Nephron (organoid): ENCODE measurements around the gene DYSF.
A peak's percentile ranks its signal among the peaks of the same experiment; 100 is the strongest.

ENCODE experiments used
- H3K27ac Mint-ChIP-seq, 3 experiments: 2 replicates each; pipeline ENCODE4 v1.8.0; 2020; ENCODE audit warnings: mixed read lengths in 3 of 3, mild to moderate bottlenecking in 2 of 3, moderate library complexity in 1 of 3
- H3K27me3 Mint-ChIP-seq: 2 replicates; pipeline ENCODE4 v1.8.0; 2021; ENCODE audit warnings: low read depth, mild to moderate bottlenecking, moderate library complexity, mixed read lengths
- H3K36me3 Mint-ChIP-seq: 2 replicates; pipeline ENCODE4 v1.8.0; 2020; ENCODE audit warnings: low read depth, mixed read lengths
- H3K4me1 Mint-ChIP-seq: 2 replicates; pipeline ENCODE4 v1.8.0; 2020; ENCODE audit warnings: mixed read lengths
- H3K4me3 Mint-ChIP-seq, 3 experiments: 2 replicates each; pipeline ENCODE4 v1.8.0; 2020; ENCODE audit warnings: mild to moderate bottlenecking in 3 of 3, mixed read lengths in 3 of 3, moderate library complexity in 2 of 3
- H3K9me3 Mint-ChIP-seq: 2 replicates; pipeline ENCODE4 v1.8.0; 2020; ENCODE audit warnings: mixed read lengths
- CTCF ChIP-seq, 3 experiments: fragments of 200-600 bp; sonication (generic); IDR thresholded peaks; one replicate each; pipeline ENCODE4 v1.5.0; 2021; ENCODE audit warnings: antibody characterized with exemption in 3 of 3; ENCODE audit not compliant: unreplicated experiment in 3 of 3

DYSF gene

GRCh38 chr2:71472019-71472418, 18.7 kb downstream of the DYSF start:
- no peak for TF ChIP-seq CTCF (IDR thresholded peaks at IDR 0.05; ENCODE audit: unreplicated experiment in 3 of 3)
- Mint-ChIP-seq H3K36me3 (no peaks in the 10 kb centered on the region), H3K27ac (no peak overlapping the region), H3K9me3 (peaks cover 4% of the 10 kb centered on the region), H3K27me3 (peaks cover 37% of the 10 kb centered on the region), H3K4me1 (peaks cover 48% of the 10 kb centered on the region), H3K4me3 (no peak overlapping the region)

GRCh38 chr2:71473346-71474031, 20.1 kb downstream of the DYSF start:
- Mint-ChIP-seq H3K9me3 (peaks cover 4% of the 10 kb centered on the region), H3K4me1 (peaks cover 33% of the 10 kb centered on the region), H3K27me3 (peaks cover 22% of the 10 kb centered on the region), H3K36me3 (no peaks in the 10 kb centered on the region), H3K27ac (peak overlapping the region in 1 of 3 experiments; percentile 21), H3K4me3 (no peak overlapping the region)
- no peak for TF ChIP-seq CTCF (IDR thresholded peaks at IDR 0.05; ENCODE audit: unreplicated experiment in 3 of 3)

DNA sequence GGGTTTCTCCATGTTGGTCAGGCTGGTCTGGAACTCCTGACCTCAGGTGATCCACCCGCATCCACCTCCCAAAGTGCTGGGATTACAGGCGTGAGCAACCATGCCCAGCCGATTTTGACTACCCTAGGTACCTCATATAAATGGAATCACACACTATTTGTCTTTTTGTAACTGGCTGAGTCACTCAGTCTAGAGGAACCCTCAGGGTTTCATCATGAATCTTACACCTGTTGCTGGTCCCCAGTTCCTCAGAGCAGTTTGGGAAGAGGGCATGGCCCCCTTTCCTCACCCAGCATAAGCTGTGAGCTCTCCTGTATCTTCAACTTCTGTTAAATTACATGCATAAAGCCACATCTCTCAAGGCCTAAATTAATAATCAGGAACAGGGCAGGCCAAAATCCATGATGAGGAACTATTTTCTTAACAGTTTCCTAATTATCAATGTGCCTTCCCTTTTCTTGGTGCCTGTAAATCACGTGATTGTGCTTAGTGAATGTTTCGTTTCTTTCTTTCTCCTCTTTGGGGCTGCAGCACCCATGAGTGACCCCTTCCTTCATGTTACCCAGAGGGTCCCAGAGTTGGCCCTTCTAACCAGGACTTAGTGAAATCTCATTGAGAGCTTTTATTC, 20.9 kb downstream of the DYSF start:
- H3K4me1 Mint-ChIP-seq = peaks cover 26% of the 10 kb centered on the region
- no peak overlapping the region for H3K4me3 Mint-ChIP-seq
- no peak overlapping the region for H3K27ac Mint-ChIP-seq
- peaks cover 6% of the 10 kb centered on the region for H3K9me3 Mint-ChIP-seq
- no peak for TF ChIP-seq CTCF (IDR thresholded peaks at IDR 0.05; ENCODE audit: unreplicated experiment in 3 of 3)
- no peaks in the 10 kb centered on the region for H3K36me3 Mint-ChIP-seq
- peaks cover 14% of the 10 kb centered on the region for H3K27me3 Mint-ChIP-seq

DNA sequence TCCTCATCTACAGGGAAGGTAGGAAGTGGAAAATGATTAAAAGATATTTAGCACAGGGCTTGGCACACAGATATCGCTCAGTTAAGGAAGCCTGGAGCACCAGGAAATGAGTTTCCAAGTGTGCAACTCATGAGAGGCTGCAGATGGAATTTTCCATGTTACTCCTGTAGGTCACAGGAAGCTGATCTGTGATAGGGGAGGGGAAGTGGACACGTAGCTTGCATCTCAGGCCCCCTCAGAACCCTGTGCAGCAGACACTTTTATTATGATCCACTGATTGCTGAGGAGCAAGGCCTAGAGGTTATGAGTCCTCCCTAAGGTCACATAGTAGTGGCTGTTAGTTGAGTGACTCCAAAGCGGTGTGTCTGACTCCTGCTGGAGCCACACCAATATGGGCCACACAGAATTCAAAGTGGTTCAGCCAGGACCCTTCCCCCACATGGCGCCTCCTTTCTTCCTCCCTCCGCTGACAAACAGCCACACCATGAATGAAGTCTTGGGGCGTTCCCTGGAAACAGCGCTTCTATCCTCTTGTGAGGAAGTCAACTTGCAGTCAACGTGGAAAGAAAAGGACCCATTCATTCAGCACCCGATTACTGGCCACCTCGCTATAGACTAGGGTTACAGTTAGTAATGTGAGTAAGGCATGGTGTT, 21.5 kb downstream of the DYSF start:
- H3K4me3 Mint-ChIP-seq = no peak overlapping the region
- peaks cover 11% of the 10 kb centered on the region for H3K9me3 Mint-ChIP-seq

GRCh38 chr2:71476495-71476894, 23.1 kb downstream of the DYSF start:
- peaks cover 12% of the 10 kb centered on the region for H3K9me3 Mint-ChIP-seq

More for the DNA sequence above, 21.5 kb downstream of the DYSF start:
- peaks cover 19% of the 10 kb centered on the region for H3K4me1 Mint-ChIP-seq
- no peak for TF ChIP-seq CTCF (IDR thresholded peaks at IDR 0.05; ENCODE audit: unreplicated experiment in 3 of 3)
- no peak overlapping the region for H3K27ac Mint-ChIP-seq
- peaks cover 9% of the 10 kb centered on the region for H3K27me3 Mint-ChIP-seq
- no peaks in the 10 kb centered on the region for H3K36me3 Mint-ChIP-seq

More at GRCh38 chr2:71476495-71476894, 23.1 kb downstream of the DYSF start:
- no peak for TF ChIP-seq CTCF (IDR thresholded peaks at IDR 0.05; ENCODE audit: unreplicated experiment in 3 of 3)
- peaks cover 5% of the 10 kb centered on the region for H3K27me3 Mint-ChIP-seq
- H3K36me3 Mint-ChIP-seq = no peaks in the 10 kb centered on the region
- H3K27ac Mint-ChIP-seq = no peak overlapping the region
- H3K4me1 Mint-ChIP-seq = peaks cover 16% of the 10 kb centered on the region
- no peak overlapping the region for H3K4me3 Mint-ChIP-seq
